ENCODE measurements around the gene GTF3C4. TPM values are rescaled to one million over a fixed set of nuclear protein-coding genes. Genes with fewer than 3 reads are reported as not detected.

The GTF3C4 gene
- total and polyA plus RNA-seq, 2 of the 8 experiments (the other 6 are each of a cell fraction or from before 2014, with no cell fraction given) = 6.8 to 39.2 TPM

DNA sequence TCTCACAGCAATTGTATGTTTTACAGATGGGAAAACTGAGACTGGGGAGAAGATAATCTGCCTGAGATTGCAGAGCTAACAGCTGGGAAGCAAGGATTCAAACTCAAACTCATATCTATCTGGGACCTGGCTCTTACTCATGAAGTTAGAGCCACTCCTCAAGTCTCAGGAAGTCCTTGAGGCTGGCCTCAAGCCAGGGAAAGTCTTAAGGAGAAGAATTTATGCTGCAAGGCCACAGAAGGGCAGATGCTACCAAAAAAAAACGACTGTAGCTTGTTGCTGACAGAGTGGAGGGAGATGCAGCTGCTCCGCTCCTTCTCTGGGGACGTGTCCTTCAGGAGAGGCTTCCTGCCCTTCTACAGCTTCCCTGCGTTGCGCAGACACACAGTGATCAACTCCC, 48.1 kb upstream of the GTF3C4 start:
- no peaks in the 10 kb centered on the region for H3K79me1 ChIP-seq (ENCODE audit: low read depth, low read length)
- H3K4me3 ChIP-seq (ENCODE audit: extremely low read depth in 1 of 4, insufficient read depth in 2 of 4, low read depth in 3 of 4, low read length in 4 of 4) = no peak overlapping the region
- no peak overlapping the region for H4K8ac ChIP-seq (ENCODE audit: extremely low read depth, insufficient read depth, low read length)
- H3K9ac ChIP-seq (replicated peaks in 1 of 4; ENCODE audit: extremely low read depth in 1 of 4, low read depth in 3 of 4, low read length in 3 of 4) = no peak overlapping the region
- no peak overlapping the region for H2BK5ac ChIP-seq (ENCODE audit: low read depth, low read length)
- no peak overlapping the region for H2AK5ac ChIP-seq (ENCODE audit: low read depth, low read length)
- H4K20me1 ChIP-seq (replicated peaks in 1 of 2; ENCODE audit: control insufficient read depth in 1 of 2, insufficient read depth in 2 of 2, low read length in 2 of 2) = peaks cover 2% of the 10 kb centered on the region in 2 experiments
- H3K9me3 ChIP-seq (ENCODE audit: insufficient read depth in 2 of 2, low read depth in 1 of 2, low read length in 1 of 2) = no peaks in the 10 kb centered on the region
- H3K36me3 ChIP-seq (ENCODE audit: control insufficient read depth in 2 of 4, insufficient read depth in 4 of 4, low read length in 3 of 4) = peaks cover 2 to 22% (median 9%) of the 10 kb centered on the region in 4 experiments; a peak in 7 of 8 replicates
- CTCF ChIA-PET (ENCODE audit: partially characterized antibody) = interaction anchor here (0.6 to 1.6 kb wide), 6 partner anchors 25 to 1112 kb away, joined by 3 to 4 read pairs (median 3); no protein-coding TSS in a partner anchor
- WGBS, 2 experiments (ENCODE audit: extremely low coverage in 1 of 2, insufficient coverage in 1 of 2, insufficient read length in 1 of 2, insufficient replicate concordance in 2 of 2, low coverage in 1 of 2, low lambda C conversion rate in 2 of 2, missing lambda C conversion rate in 1 of 2) = 94% methylated on average over 5 of the region's 5 CpGs; no CpG with 5 or more reads in 1 of the 2 experiments
- no peak overlapping the region for H3K23ac ChIP-seq (ENCODE audit: insufficient read length)
- no peak overlapping the region for H2AFZ ChIP-seq (ENCODE audit: low read length)
- H2BK120ac ChIP-seq (replicated peaks; ENCODE audit: low read depth, low read length) = no peak overlapping the region
- POLR2A ChIA-PET (ENCODE audit: partially characterized antibody) = interaction anchor here (1.2 to 1.8 kb wide), 2 partner anchors 19 to 148 kb away, joined by 3 to 4 read pairs; no protein-coding TSS in a partner anchor
- H3K4ac ChIP-seq (replicated peaks; ENCODE audit: insufficient read length, low read depth, low read length) = no peak overlapping the region
- no peak overlapping the region for H2BK15ac ChIP-seq (ENCODE audit: low read length)
- no peak overlapping the region for H3K18ac ChIP-seq (ENCODE audit: extremely low read depth, low read length)
- H3K4me2 ChIP-seq (ENCODE audit: insufficient read depth in 1 of 2, low read depth in 2 of 2, low read length in 2 of 2) = no peak overlapping the region
- no peak overlapping the region for H3K27ac ChIP-seq (ENCODE audit: low read depth, low read length)
- H4K5ac ChIP-seq (ENCODE audit: insufficient read length, low read depth, low read length) = no peak overlapping the region
- no peak overlapping the region for H4K91ac ChIP-seq (replicated peaks; ENCODE audit: insufficient read length, low read length)
- no peaks in the 10 kb centered on the region for H3K23me2 ChIP-seq (ENCODE audit: low read depth, low read length)
- DNase-seq (ENCODE audit: low read depth in 1 of 2, low spot score in 2 of 2) (no peak), FAIRE-seq (no peak)
- H3K27me3 ChIP-seq (replicated peaks in 1 of 4; ENCODE audit: control insufficient read depth in 3 of 4, extremely low read depth in 1 of 4, insufficient read depth in 3 of 4, low read length in 3 of 4) = no peaks in the 10 kb centered on the region
- H3K79me2 ChIP-seq (ENCODE audit: control insufficient read depth in 1 of 2, insufficient read depth in 2 of 2, low read length in 2 of 2) = no peaks in the 10 kb centered on the region
- no peak overlapping the region for H2BK20ac ChIP-seq (ENCODE audit: low read length)
- H3K56ac ChIP-seq (replicated peaks; ENCODE audit: insufficient read length, low read depth, low read length) = no peak overlapping the region
- H2BK12ac ChIP-seq (ENCODE audit: low read depth, low read length) = no peak overlapping the region
- no peaks in the 10 kb centered on the region for H3K4me1 ChIP-seq (replicated peaks in 1 of 4; ENCODE audit: control insufficient read depth in 3 of 4, insufficient read depth in 4 of 4, low read length in 3 of 4)
- H3K14ac ChIP-seq (ENCODE audit: insufficient read length) = no peak overlapping the region
- TF ChIP-seq ZNF274 (IDR thresholded peaks at IDR 0.05; ENCODE audit: borderline replicate concordance, extremely low read depth, low read length) = no peak
- no peak for TF ChIP-seq RAD21 (IDR thresholded peaks at IDR 0.05 in 1 of 2, conservative IDR thresholded peaks at IDR 0.05 in 1 of 2; ENCODE audit: low read depth in 2 of 2, low read length in 2 of 2)
- TF ChIP-seq EP300 (IDR thresholded peaks at IDR 0.05; ENCODE audit: borderline replicate concordance in 1 of 2, low read depth in 2 of 2, low read length in 2 of 2) = no peak
- no peak for TF ChIP-seq HDAC2 (IDR thresholded peaks at IDR 0.05; ENCODE audit: borderline replicate concordance in 1 of 2, low read depth in 2 of 2, low read length in 2 of 2)
- TF ChIP-seq BACH1 (IDR thresholded peaks at IDR 0.05; ENCODE audit: low read length) = no peak
- TF ChIP-seq CHD1 (IDR thresholded peaks at IDR 0.05; ENCODE audit: low read depth, low read length) = no peak
- no peak for TF ChIP-seq SAP30 (IDR thresholded peaks at IDR 0.05; ENCODE audit: insufficient read depth, insufficient replicate concordance, low read length)
- no peak for TF ChIP-seq TCF12 (IDR thresholded peaks at IDR 0.05; ENCODE audit: low read depth, low read length)

Data from H1 (cell line).